Endothelial cell of umbilical vein (primary cell): Measurements from ENCODE around the gene LSR. TPM values are rescaled to one million over a fixed set of nuclear protein-coding genes. Genes with fewer than 3 reads are reported as not detected.
"Not testable (repeated sequence)": the region's sequence is repeated elsewhere in the genome, so short reads cannot be mapped to it uniquely, and the experiment has no call there.

ENCODE experiments used
- BruUV-seq: library from RNA; stranded (reverse); fragments of 400-500 nt; replicated peaks from 2 replicates; lab custom pipeline; 2021; lab: Mats Ljungman, UMichigan
- CTCF ChIA-PET: fragments of 300-600, 350-600 bp; sonication (Branson Sonifier 250); formaldehyde crosslinking; loops from one replicate; lab custom pipeline; 2021; ENCODE audit warnings: antibody characterized with exemption, inconsistent platforms; lab: Charles Lee
- POLR2A ChIA-PET: fragments of 300-600, 350-600 bp; sonication (Branson Sonifier 250); formaldehyde crosslinking; loops from one replicate; lab custom pipeline; 2021; ENCODE audit warnings: antibody characterized with exemption, inconsistent platforms; lab: Charles Lee
- DNase-seq: peaks from one replicate; pipeline ENCODE4 v3.0.0-alpha.2; 2011; ENCODE audit warnings: low read depth, low spot score
- FAIRE-seq: peaks from 2 replicates; lab custom pipeline; 2011; peaks lifted over from hg19 to GRCh38; lab: Jason Lieb, UNC
- H2AFZ ChIP-seq: 2 replicates; pipeline ENCODE4 v1.6.0; 2012; ENCODE audit warnings: low read depth, low read length, control low read depth, inconsistent platforms
- H3K27ac ChIP-seq: 2 replicates; pipeline ENCODE4 v1.5.1; 2011; ENCODE audit warnings: low read depth, mild to moderate bottlenecking, control low read depth, low read length, moderate library complexity; ENCODE audit not compliant: insufficient read depth
- H3K27me3 ChIP-seq, 2 experiments: 2 replicates each; pipeline versions ENCODE4 v1.6.0 to v1.6.1; 2011; ENCODE audit warnings: low read length in 2 of 2, mixed read lengths in 1 of 2; ENCODE audit not compliant: control insufficient read depth in 2 of 2, insufficient read depth in 2 of 2
- H3K36me3 ChIP-seq, 2 experiments: 2 replicates in 1 of 2; 3 replicates in 1 of 2; pipeline ENCODE4 v1.5.1; 2011; ENCODE audit warnings: low read length in 2 of 2, mild to moderate bottlenecking in 1 of 2, moderate library complexity in 1 of 2; ENCODE audit not compliant: control insufficient read depth in 2 of 2, insufficient read depth in 2 of 2; ENCODE audit errors: extremely low read depth in 1 of 2
- H3K4me1 ChIP-seq: 3 replicates; pipeline ENCODE4 v1.5.1; 2011; ENCODE audit warnings: mild to moderate bottlenecking, low read length; ENCODE audit not compliant: control insufficient read depth, insufficient read depth; ENCODE audit errors: extremely low read depth
- H3K4me2 ChIP-seq: 2 replicates; pipeline ENCODE4 v1.6.1; 2011; ENCODE audit warnings: low read length, control low read depth, mixed read lengths; ENCODE audit not compliant: insufficient read depth
- H3K4me3 ChIP-seq, 3 experiments: fragments of 200-600 bp in 1 of 3; sonication (generic), shearing (Covaris generic) in 1 of 3; replicated peaks in 1 of 3; 2 replicates each; pipeline ENCODE4 v1.5.1; 2011 to 2016; ENCODE audit warnings: control low read depth in 3 of 3, low read length in 3 of 3, mild to moderate bottlenecking in 2 of 3, inconsistent platforms in 1 of 3, low read depth in 1 of 3, moderate library complexity in 1 of 3; ENCODE audit not compliant: insufficient read depth in 1 of 3
- H3K79me2 ChIP-seq: 2 replicates; pipeline ENCODE4 v1.6.0; 2012; ENCODE audit warnings: low read length, inconsistent platforms; ENCODE audit not compliant: control insufficient read depth, insufficient read depth
- H3K9ac ChIP-seq: replicated peaks from 2 replicates; pipeline ENCODE3; 2011; ENCODE audit warnings: low read length, control low read depth; ENCODE audit not compliant: insufficient read depth; ENCODE audit errors: extremely low read depth
- H3K9me1 ChIP-seq: replicated peaks from 3 replicates; pipeline ENCODE4 v1.6.0; 2011; ENCODE audit warnings: mild to moderate bottlenecking, low read length; ENCODE audit not compliant: control insufficient read depth, insufficient read depth; ENCODE audit errors: extremely low read depth
- H3K9me3 ChIP-seq: replicated peaks from 2 replicates; pipeline ENCODE4 v1.5.1; 2012; ENCODE audit warnings: low read length, inconsistent platforms; ENCODE audit not compliant: control insufficient read depth, insufficient read depth
- H4K20me1 ChIP-seq: replicated peaks from 2 replicates; pipeline ENCODE3; 2011; ENCODE audit warnings: mild to moderate bottlenecking, low read length; ENCODE audit not compliant: control insufficient read depth, insufficient read depth; ENCODE audit errors: extremely low read depth
- EZH2 ChIP-seq: IDR thresholded peaks from 2 replicates; pipeline ENCODE4 v1.6.1; 2012; ENCODE audit warnings: borderline replicate concordance, low read depth, mild to moderate bottlenecking, moderate library complexity, low read length, inconsistent platforms; ENCODE audit not compliant: severe bottlenecking
- FOS ChIP-seq: IDR thresholded peaks from 2 replicates; pipeline ENCODE4 v1.6.1; 2011; ENCODE audit warnings: mild to moderate bottlenecking, low read length, moderate library complexity, borderline replicate concordance; ENCODE audit not compliant: insufficient read depth
- GATA2 ChIP-seq: IDR thresholded peaks from 2 replicates; pipeline ENCODE4 v1.7.0; 2011; ENCODE audit warnings: low read depth, mild to moderate bottlenecking, moderate library complexity, mixed read lengths, low read length; ENCODE audit not compliant: insufficient read length, insufficient read depth
- JUN ChIP-seq: IDR thresholded peaks from 2 replicates; pipeline ENCODE4 v1.6.1; 2011; ENCODE audit warnings: borderline replicate concordance, low read depth; ENCODE audit not compliant: insufficient read length, insufficient read depth
- MAX ChIP-seq: IDR thresholded peaks from 2 replicates; pipeline ENCODE4 v1.6.1; 2011; ENCODE audit not compliant: insufficient read depth, insufficient read length
- MYC ChIP-seq: IDR thresholded peaks from one replicate; pipeline ENCODE4 v1.6.1; 2011; ENCODE audit warnings: mild to moderate bottlenecking, low read depth, low read length
- POLR2A ChIP-seq: IDR thresholded peaks from 2 replicates; pipeline ENCODE4 v1.6.1; 2012; ENCODE audit warnings: low read depth, mild to moderate bottlenecking, control low read depth, low read length
- POLR2AphosphoS5 ChIP-seq: IDR thresholded peaks from 2 replicates; pipeline ENCODE4 v1.6.1; 2012; ENCODE audit warnings: low read depth, mild to moderate bottlenecking, control low read depth, low read length, moderate library complexity; ENCODE audit not compliant: insufficient read depth
- dilution Hi-C: fragments of 300-500 bp; cut with MboI; formaldehyde crosslinking; loops from one replicate; pipeline ENCODE4 v1.15.0; 2019; ENCODE audit warnings: low sequenced_read_pairs; ENCODE audit not compliant: extremely low pct_ligation_motif_present
- intact Hi-C: fragments of 100-400 bp; cut with micrococcal nuclease; formaldehyde crosslinking; loops from one replicate; pipeline ENCODE4 v1.10.0; 2022
- polyA plus RNA-seq, 4 experiments: library from polyadenylated mRNA; depleted of rRNA in 3 of 4; stranded (reverse) in 3 of 4; unstranded in 1 of 4; fragments of >200 nt; gene quantifications; 2 replicates each; pipeline versions ENCODE4 v1.2.1 to v1.2.3, GENCODE V29; 2011 to 2012; ENCODE audit warnings: missing spikeins in 1 of 4
- total RNA-seq: library from RNA; stranded (reverse); gene quantifications from 2 replicates; pipeline ENCODE4 v1.2.3, GENCODE V29; 2021
- TF ChIP-seq, protein P1 (sequence below), 2 donors: IDR thresholded peaks; 1 replicate in 1 of 2; 2 replicates in 1 of 2; pipeline ENCODE4 v1.5.1; 2011; ENCODE audit warnings: low read length in 2 of 2, mild to moderate bottlenecking in 2 of 2, moderate library complexity in 2 of 2, control low read depth in 1 of 2, inconsistent platforms in 1 of 2, low read depth in 1 of 2; ENCODE audit not compliant: insufficient read depth in 1 of 2; ENCODE audit errors: extremely low read depth in 1 of 2

Gene LSR
- total and polyA plus RNA-seq, 2 donors (not counting 3 experiments of a cell fraction or from before 2014, with no cell fraction given): 0.76 to 1.0 TPM

GRCh38 chr19:35236638-35237400 is 12.0 kb upstream of the LSR start:
- Histone ChIP-seq H3K4me2 (no peak overlapping the region), H3K9me3 (no peaks in the 10 kb centered on the region), H2AFZ (no peak overlapping the region), H3K9me1 (no peaks in the 10 kb centered on the region), H3K27me3 (peaks cover 2 to 7% of the 10 kb centered on the region in 2 experiments), H3K36me3 (no peaks in the 10 kb centered on the region), H3K27ac (no peak overlapping the region), H3K4me1 (no peaks in the 10 kb centered on the region), H3K4me3 (no peak overlapping the region), H3K79me2 (no peaks in the 10 kb centered on the region), H4K20me1 (no peaks in the 10 kb centered on the region), H3K9ac (no peak overlapping the region)
- dilution Hi-C loops: no loop called here
- intact Hi-C loops: no loop called here
- no peak for TF ChIP-seq MYC
- no peak for TF ChIP-seq EZH2
- TF ChIP-seq, protein P1, sequence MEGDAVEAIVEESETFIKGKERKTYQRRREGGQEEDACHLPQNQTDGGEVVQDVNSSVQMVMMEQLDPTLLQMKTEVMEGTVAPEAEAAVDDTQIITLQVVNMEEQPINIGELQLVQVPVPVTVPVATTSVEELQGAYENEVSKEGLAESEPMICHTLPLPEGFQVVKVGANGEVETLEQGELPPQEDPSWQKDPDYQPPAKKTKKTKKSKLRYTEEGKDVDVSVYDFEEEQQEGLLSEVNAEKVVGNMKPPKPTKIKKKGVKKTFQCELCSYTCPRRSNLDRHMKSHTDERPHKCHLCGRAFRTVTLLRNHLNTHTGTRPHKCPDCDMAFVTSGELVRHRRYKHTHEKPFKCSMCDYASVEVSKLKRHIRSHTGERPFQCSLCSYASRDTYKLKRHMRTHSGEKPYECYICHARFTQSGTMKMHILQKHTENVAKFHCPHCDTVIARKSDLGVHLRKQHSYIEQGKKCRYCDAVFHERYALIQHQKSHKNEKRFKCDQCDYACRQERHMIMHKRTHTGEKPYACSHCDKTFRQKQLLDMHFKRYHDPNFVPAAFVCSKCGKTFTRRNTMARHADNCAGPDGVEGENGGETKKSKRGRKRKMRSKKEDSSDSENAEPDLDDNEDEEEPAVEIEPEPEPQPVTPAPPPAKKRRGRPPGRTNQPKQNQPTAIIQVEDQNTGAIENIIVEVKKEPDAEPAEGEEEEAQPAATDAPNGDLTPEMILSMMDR (IDR thresholded peaks at IDR 0.05; ENCODE audit: extremely low read depth in 1 of 2, insufficient read depth in 1 of 2, low read depth in 1 of 2, low read length in 2 of 2): no peak
- no peak for TF ChIP-seq POLR2AphosphoS5
- TF ChIP-seq GATA2: no peak
- TF ChIP-seq POLR2A: no peak
- TF ChIP-seq MAX: no peak
- TF ChIP-seq FOS: no peak
- no peak for TF ChIP-seq JUN
- DNase-seq: no peak
- no peak for FAIRE-seq
- no TSS peak for BruUV-seq
- ChIA-PET POLR2A (no interaction called here), CTCF (interaction anchor here (1.2 kb wide), 1 partner anchor 258 kb away, joined by 3 read pairs; no protein-coding TSS in a partner anchor)

DNA sequence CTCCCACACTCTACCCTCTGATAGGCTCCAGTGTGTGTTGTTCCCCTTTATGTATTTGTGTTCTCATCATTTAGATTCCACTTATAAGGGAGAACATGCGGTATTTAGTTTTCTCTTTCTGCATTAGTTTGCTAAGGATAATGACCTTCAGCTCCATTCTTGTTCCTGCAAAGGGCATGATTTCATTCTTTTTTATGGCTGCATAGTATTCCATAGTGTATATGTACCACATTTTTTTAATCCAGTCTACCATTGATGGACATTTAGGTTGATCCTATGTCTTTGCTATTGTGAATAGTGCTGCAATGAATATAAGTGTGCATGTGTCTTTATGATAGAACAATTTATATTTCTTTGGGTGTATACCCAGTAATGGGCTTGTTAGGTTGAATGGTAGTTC is 9.2 kb upstream of the LSR start:
- CTCF ChIA-PET: interaction anchor here (1.9 kb wide), 1 partner anchor 29 kb away, joined by 8 read pairs; the partner anchor contains the start of gene USF2
- intact Hi-C loops, POLR2A ChIA-PET: not testable (repeated sequence)

More for the DNA sequence above, 9.2 kb upstream of the LSR start:
- H3K9me3 ChIP-seq, H4K20me1 ChIP-seq, H3K4me2 ChIP-seq, H3K27ac ChIP-seq, DNase-seq, H3K36me3 ChIP-seq, H3K4me1 ChIP-seq, H3K79me2 ChIP-seq, dilution Hi-C loops, H2AFZ ChIP-seq, BruUV-seq, H3K9me1 ChIP-seq, H3K9ac ChIP-seq, H3K4me3 ChIP-seq, FAIRE-seq: not testable (repeated sequence)
- peaks cover 3 to 17% of the 10 kb centered on the region in 2 experiments for H3K27me3 ChIP-seq
